B cell (primary cell): ENCODE measurements around the gene GANAB. TPM values are rescaled to one million over a fixed set of nuclear protein-coding genes. Genes with fewer than 3 reads are reported as not detected.

Experiments
- ATAC-seq: fragments of 200-7000 bp; cut with Tn5 transposase; one replicate; pipeline ENCODE4 v1.10.0; 2021; ENCODE audit warnings: low read depth, mild to moderate bottlenecking, moderate number of reproducible peaks, moderate library complexity
- CTCF ChIA-PET: fragments of 350-600 bp; sonication (Branson Sonifier 250); formaldehyde crosslinking; loops from one replicate; lab custom pipeline; 2021; ENCODE audit warnings: antibody characterized with exemption, inconsistent platforms; lab: Charles Lee
- POLR2A ChIA-PET: fragments of 350-600 bp; sonication (Branson Sonifier 250); formaldehyde crosslinking; loops from one replicate; lab custom pipeline; 2021; ENCODE audit warnings: antibody characterized with exemption; lab: Charles Lee
- DNase-seq: peaks from one replicate; pipeline ENCODE4 v3.0.0; 2013
- H2AFZ ChIP-seq: 2 replicates; pipeline ENCODE4 v1.6.1; 2012; ENCODE audit warnings: mild to moderate bottlenecking, low read depth, low read length; ENCODE audit not compliant: insufficient read depth, poor library complexity, severe bottlenecking
- H3K27ac ChIP-seq, 2 donors: 1 replicate in 1 of 2; 2 replicates in 1 of 2; pipeline ENCODE4 v1.5.1; 2012 to 2013; ENCODE audit warnings: low read length in 2 of 2, mild to moderate bottlenecking in 2 of 2, moderate library complexity in 1 of 2
- H3K27me3 ChIP-seq, 4 experiments: fragments of 200-600 bp in 1 of 4; sonication (generic) in 1 of 4; replicated peaks in 1 of 4; 1 replicate in 2 of 4; 2 replicates in 2 of 4; pipeline versions ENCODE4 v1.6.1 to v1.7.0; 2013 to 2016; ENCODE audit warnings: low read length in 3 of 4, mild to moderate bottlenecking in 2 of 4, mixed read lengths in 1 of 4, moderate library complexity in 1 of 4; ENCODE audit not compliant: insufficient read depth in 4 of 4, control insufficient read depth in 3 of 4; ENCODE audit errors: control extremely low read depth in 1 of 4
- H3K36me3 ChIP-seq, 2 experiments: replicated peaks in 1 of 2; 1 replicate in 1 of 2; 2 replicates in 1 of 2; pipeline versions ENCODE4 v1.6.1 to v1.7.1; 2013; ENCODE audit warnings: low read length in 1 of 2; ENCODE audit not compliant: insufficient read depth in 2 of 2, control insufficient read depth in 1 of 2; ENCODE audit errors: control extremely low read depth in 1 of 2, extremely low read depth in 1 of 2
- H3K4me1 ChIP-seq, 2 donors: fragments of 200-600 bp in 1 of 2; sonication (generic) in 1 of 2; 1 replicate in 1 of 2; 2 replicates in 1 of 2; pipeline versions ENCODE4 v1.5.1 to v1.6.1; 2013 to 2017; ENCODE audit warnings: low read length in 2 of 2; ENCODE audit not compliant: control insufficient read depth in 2 of 2, insufficient read depth in 2 of 2
- H3K4me2 ChIP-seq: replicated peaks from 2 replicates; pipeline ENCODE3; 2012; ENCODE audit warnings: mild to moderate bottlenecking, low read depth, low read length; ENCODE audit not compliant: poor library complexity, severe bottlenecking
- H3K4me3 ChIP-seq, 5 experiments: fragments of 200-600 bp in 1 of 5; sonication (generic) in 1 of 5; 1 replicate in 3 of 5; 2 replicates in 2 of 5; pipeline versions ENCODE4 v1.5.1 to v1.7.0; 2011 to 2016; ENCODE audit warnings: low read length in 4 of 5, mild to moderate bottlenecking in 4 of 5, low read depth in 2 of 5, control low read depth in 1 of 5, moderate library complexity in 1 of 5; ENCODE audit not compliant: insufficient read depth in 1 of 5; ENCODE audit errors: control extremely low read depth in 1 of 5, extremely low read depth in 1 of 5
- H3K79me2 ChIP-seq: fragments of 200-600 bp; sonication (generic); one replicate; pipeline ENCODE4 v1.6.0; 2016; ENCODE audit warnings: low read length; ENCODE audit not compliant: control insufficient read depth, insufficient read depth
- H3K9ac ChIP-seq: fragments of 200-600 bp; sonication (generic); 2 replicates; pipeline ENCODE4 v1.6.1; 2017; ENCODE audit warnings: mild to moderate bottlenecking, low read length, moderate library complexity
- H3K9me3 ChIP-seq, 3 donors: one replicate each; pipeline versions ENCODE4 v1.6.1 to v1.7.1; 2013; ENCODE audit warnings: low read length in 2 of 3; ENCODE audit not compliant: control insufficient read depth in 2 of 3, insufficient read depth in 1 of 3; ENCODE audit errors: control extremely low read depth in 1 of 3
- H4K20me1 ChIP-seq: 2 replicates; pipeline ENCODE4 v1.6.0; 2012; ENCODE audit warnings: mild to moderate bottlenecking, low read length; ENCODE audit not compliant: insufficient read depth, control insufficient read depth, poor library complexity, severe bottlenecking
- H3K27ac Mint-ChIP-seq: one replicate; pipeline ENCODE4 v1.8.0; 2021; ENCODE audit warnings: mixed read lengths
- H3K27me3 Mint-ChIP-seq: one replicate; pipeline ENCODE4 v1.8.0; 2021; ENCODE audit warnings: mixed read lengths
- H3K4me1 Mint-ChIP-seq: one replicate; pipeline ENCODE4 v1.8.0; 2021; ENCODE audit warnings: mixed read lengths
- H3K4me3 Mint-ChIP-seq: one replicate; pipeline ENCODE4 v1.8.0; 2021; ENCODE audit warnings: mixed read lengths
- H3K9me3 Mint-ChIP-seq: one replicate; pipeline ENCODE4 v1.8.0; 2022; ENCODE audit warnings: mixed read lengths; ENCODE audit not compliant: insufficient read depth
- CTCF ChIP-seq: fragments of 200-600 bp; IDR thresholded peaks from one replicate; pipeline ENCODE4 v1.8.0; 2022; ENCODE audit warnings: antibody characterized with exemption, mild to moderate bottlenecking
- EZH2 ChIP-seq: IDR thresholded peaks from 2 replicates; pipeline ENCODE4 v1.6.1; 2012; ENCODE audit warnings: borderline replicate concordance, low read depth, mild to moderate bottlenecking, moderate library complexity, low read length; ENCODE audit not compliant: insufficient read depth, poor library complexity, severe bottlenecking
- whole genome bisulfite sequencing: methylation state at CpG from one replicate; pipeline ENCODE4 v1.1.5; 2013; ENCODE audit warnings: missing lambda C conversion rate; ENCODE audit not compliant: insufficient coverage; 5-methylcytosine and 5-hydroxymethylcytosine counted together
- intact Hi-C: fragments of 100-400 bp; cut with micrococcal nuclease; formaldehyde crosslinking; loops from one replicate; pipeline ENCODE4 v1.10.0; 2022
- polyA plus RNA-seq: library from polyadenylated mRNA; depleted of rRNA; stranded (reverse); fragments of >200 nt; gene quantifications from 2 replicates; pipeline ENCODE4 v1.2.3, GENCODE V29; 2012
- total RNA-seq, 2 donors: library from RNA; stranded (reverse); fragments of 120-200 nt in 1 of 2; gene quantifications; 1 replicate in 1 of 2; 2 replicates in 1 of 2; pipeline versions ENCODE4 v1.2.3 to v1.2.4, GENCODE V29; 2013 to 2022

The GANAB gene
- total and polyA plus RNA-seq, 2 donors (not counting 1 experiment from before 2014, with no cell fraction given) = 98.7 to 204 TPM

GRCh38 chr11:62578541-62578940 is 67.9 kb downstream of the GANAB start:
- DNase-seq (no peak), ATAC-seq (no peak)
- Mint-ChIP-seq H3K4me1 (peaks cover 16% of the 10 kb centered on the region), H3K27me3 (no peaks in the 10 kb centered on the region), H3K4me3 (no peak overlapping the region), H3K9me3 (no peaks in the 10 kb centered on the region), H3K27ac (no peak overlapping the region)
- Histone ChIP-seq H3K4me3 (no peak overlapping the region), H3K79me2 (peaks cover 15% of the 10 kb centered on the region), H3K9ac (no peak overlapping the region), H4K20me1 (no peaks in the 10 kb centered on the region), H3K4me1 (peaks cover 5 to 12% of the 10 kb centered on the region in 2 donors), H2AFZ (no peak overlapping the region), H3K4me2 (no peak overlapping the region), H3K27me3 (no peaks in the 10 kb centered on the region), H3K9me3 (no peaks in the 10 kb centered on the region), H3K27ac (no peak overlapping the region), H3K36me3 (peaks cover 0 to 42% of the 10 kb centered on the region in 2 experiments)
- intact Hi-C loops = no loop called here
- no peak for TF ChIP-seq EZH2
- no peak for TF ChIP-seq CTCF
- ChIA-PET POLR2A (interaction anchor here (1.0 kb wide), 1 partner anchor 12 kb away, joined by 4 read pairs; no protein-coding TSS in a partner anchor), CTCF (interaction anchor here (0.5 to 2.8 kb wide), 2 partner anchors 13 to 14 kb away, joined by 4 to 10 read pairs; partner anchors contain the start of gene TUT1)
- WGBS = 98% methylated on average over 9 of the region's 11 CpGs

GRCh38 chr11:62577046-62577714 is 69.2 kb downstream of the GANAB start:
- no peak overlapping the region for H3K27ac Mint-ChIP-seq
- POLR2A ChIA-PET = interaction anchor here (0.7 to 0.8 kb wide), 2 partner anchors 14 to 129 kb away, joined by 3 to 8 read pairs; partner anchors contain the start of gene TUT1

More at GRCh38 chr11:62577046-62577714, 69.2 kb downstream of the GANAB start:
- H3K27ac ChIP-seq = no peak overlapping the region
- 100% methylated on average over 8 of the region's 12 CpGs for WGBS
- peaks cover 0 to 39% of the 10 kb centered on the region in 2 experiments for H3K36me3 ChIP-seq
- ATAC-seq (no peak), DNase-seq (no peak)
- H3K4me3 ChIP-seq = no peak overlapping the region
- H3K4me1 ChIP-seq = peaks cover 11 to 25% of the 10 kb centered on the region in 2 donors
- H3K9me3 ChIP-seq = peaks cover 0 to 3% (median 0%) of the 10 kb centered on the region in 3 donors
- H3K9ac ChIP-seq = no peak overlapping the region
- peaks cover 9% of the 10 kb centered on the region for H3K79me2 ChIP-seq
- no peaks in the 10 kb centered on the region for H3K27me3 Mint-ChIP-seq
- no peak overlapping the region for H3K4me2 ChIP-seq
- H4K20me1 ChIP-seq = no peaks in the 10 kb centered on the region
- intact Hi-C loops = no loop called here
- peaks cover 28% of the 10 kb centered on the region for H3K4me1 Mint-ChIP-seq
- H3K9me3 Mint-ChIP-seq = no peaks in the 10 kb centered on the region
- H2AFZ ChIP-seq = no peak overlapping the region
- no peak overlapping the region for H3K4me3 Mint-ChIP-seq
- CTCF ChIA-PET = interaction anchor here (0.7 to 2.8 kb wide), 2 partner anchors 14 to 147 kb away, joined by 4 to 10 read pairs; partner anchors contain the start of gene TUT1
- H3K27me3 ChIP-seq = no peaks in the 10 kb centered on the region
- TF ChIP-seq CTCF = no peak
- no peak for TF ChIP-seq EZH2
